Measurements from ENCODE around the gene BATF2.
A peak's percentile ranks its signal among the peaks of the same experiment; 100 is the strongest.
"Not testable (repeated sequence)": the region's sequence is repeated elsewhere in the genome, so short reads cannot be mapped to it uniquely, and the experiment has no call there.

The BATF2 gene

DNA sequence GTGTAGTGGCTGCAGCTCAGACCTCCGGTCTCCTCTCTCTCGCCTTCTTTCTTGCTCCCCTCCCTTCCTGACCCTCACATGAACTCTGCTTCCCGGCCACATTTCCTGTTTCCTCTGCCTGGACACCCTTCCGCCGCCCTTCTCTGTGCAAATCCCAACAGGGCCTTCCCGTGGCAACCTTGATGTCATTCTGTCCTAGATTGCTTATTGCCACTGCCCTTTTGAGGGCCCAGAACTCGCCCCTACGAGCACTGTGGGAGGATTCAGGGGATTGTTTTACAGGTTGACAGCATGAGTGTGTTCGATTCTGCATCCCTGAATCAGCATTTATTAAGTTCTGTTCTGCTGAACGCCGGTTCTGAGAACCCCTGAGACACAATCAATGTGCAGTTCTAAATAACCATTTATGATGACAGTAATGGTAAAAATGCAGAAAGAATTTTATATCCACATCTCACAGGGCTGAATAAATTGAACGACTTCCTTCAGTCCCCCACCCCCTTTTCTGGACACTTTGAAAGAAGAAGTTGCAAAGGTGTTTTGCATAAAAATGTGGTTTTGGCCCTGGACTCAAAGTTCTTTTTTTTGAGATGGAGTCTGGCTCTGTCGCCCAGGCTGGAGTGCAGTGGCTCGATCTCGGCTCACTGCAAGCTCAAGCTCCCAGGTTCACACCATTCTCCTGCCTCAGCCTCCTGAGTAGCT is 6.4 kb downstream of the BATF2 start:
- no peak overlapping the region for H2BK12ac ChIP-seq (ENCODE audit: low read length in 2 of 2)
- peak overlapping the region; percentile 29 for H2AFZ ChIP-seq (ENCODE audit: low read depth, low read length)
- no peak overlapping the region for H2BK5ac ChIP-seq (ENCODE audit: low read depth, low read length, poor library complexity, severe bottlenecking)
- peaks cover 7 to 18% of the 10 kb centered on the region in 2 experiments for H3K27me3 ChIP-seq (ENCODE audit: control insufficient read depth in 1 of 2, insufficient read depth in 1 of 2, low read length in 2 of 2)
- H3K9me3 ChIP-seq (ENCODE audit: control insufficient read depth, low read length): no peaks in the 10 kb centered on the region
- no peak overlapping the region for H3K4ac ChIP-seq (ENCODE audit: low read depth in 1 of 2, low read length in 2 of 2)
- no peaks in the 10 kb centered on the region for H3K79me1 ChIP-seq (replicated peaks; ENCODE audit: low read length, poor library complexity, severe bottlenecking)
- no peak overlapping the region for H3K9ac ChIP-seq (ENCODE audit: low read length)
- H2BK15ac ChIP-seq (ENCODE audit: low read depth, poor library complexity, severe bottlenecking): no peak overlapping the region
- H4K91ac ChIP-seq (ENCODE audit: low read length): no peak overlapping the region
- DNase-seq: peak; percentile 24
- H3K4me1 ChIP-seq (ENCODE audit: control insufficient read depth, insufficient read depth, low read depth, low read length): peaks cover 2% of the 10 kb centered on the region
- no peak overlapping the region for H2BK120ac ChIP-seq (ENCODE audit: low read depth, low read length)
- peak overlapping the region in 1 of 2 experiments; percentile 8 for H3K4me3 ChIP-seq (ENCODE audit: insufficient read depth in 1 of 2, low read depth in 1 of 2, low read length in 2 of 2)
- H3K4me2 ChIP-seq (ENCODE audit: low read length, poor library complexity, severe bottlenecking): no peak overlapping the region
- no peak overlapping the region for H2AK5ac ChIP-seq (ENCODE audit: low read length, severe bottlenecking)
- WGBS: 22% methylated on average over 9 of the region's 15 CpGs
- no peaks in the 10 kb centered on the region for H3K36me3 ChIP-seq (ENCODE audit: control insufficient read depth in 1 of 2, insufficient read depth in 2 of 2, low read depth in 1 of 2, low read length in 2 of 2)
- H3K27ac ChIP-seq (ENCODE audit: low read length, poor library complexity, severe bottlenecking): no peak overlapping the region
- H3K23ac ChIP-seq (ENCODE audit: low read length in 2 of 2): no peak overlapping the region
- H3K18ac ChIP-seq (ENCODE audit: low read depth in 1 of 2, low read length in 2 of 2): no peak overlapping the region
- H3K14ac ChIP-seq (ENCODE audit: low read length in 2 of 2): no peak overlapping the region
- peak overlapping the region; percentile 80 for H4K8ac ChIP-seq (ENCODE audit: low read length)

DNA sequence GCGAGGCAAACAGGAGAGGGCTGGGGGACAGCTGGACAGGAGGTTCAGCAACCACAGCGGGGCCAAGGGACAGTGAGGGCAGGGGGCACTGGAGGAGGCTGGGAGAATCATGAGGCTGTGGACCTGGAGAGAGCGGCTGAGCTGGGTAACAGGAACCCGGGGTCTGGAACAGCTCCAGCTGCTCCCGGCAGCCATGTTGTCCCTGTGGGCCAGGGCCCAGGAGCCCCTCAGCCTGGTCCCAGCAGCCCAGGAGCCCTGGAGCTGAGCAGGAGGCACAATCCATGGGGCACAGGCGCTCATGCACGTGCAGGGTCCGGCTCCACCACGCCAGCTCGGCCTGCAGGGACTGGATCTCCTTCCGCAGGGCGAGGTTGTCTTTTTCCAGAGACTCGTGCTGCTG is 7.4 kb downstream of the BATF2 start:
- no peak overlapping the region for H3K27ac ChIP-seq (ENCODE audit: low read length, poor library complexity, severe bottlenecking)
- peak overlapping the region; percentile 8 for H4K8ac ChIP-seq (ENCODE audit: low read length)
- H3K9me3 ChIP-seq (ENCODE audit: control insufficient read depth, low read length): no peaks in the 10 kb centered on the region
- no peak overlapping the region for H3K4me2 ChIP-seq (ENCODE audit: low read length, poor library complexity, severe bottlenecking)
- peak overlapping the region in 1 of 2 experiments; percentile 42 for H3K18ac ChIP-seq (ENCODE audit: low read depth in 1 of 2, low read length in 2 of 2)
- H3K4ac ChIP-seq (ENCODE audit: low read depth in 1 of 2, low read length in 2 of 2): no peak overlapping the region
- peaks cover 2% of the 10 kb centered on the region for H3K4me1 ChIP-seq (ENCODE audit: control insufficient read depth, insufficient read depth, low read depth, low read length)
- no peak overlapping the region for H3K23ac ChIP-seq (ENCODE audit: low read length in 2 of 2)
- no peak overlapping the region for H2BK12ac ChIP-seq (ENCODE audit: low read length in 2 of 2)
- H3K9ac ChIP-seq (ENCODE audit: low read length): no peak overlapping the region
- no peak overlapping the region for H2BK120ac ChIP-seq (ENCODE audit: low read depth, low read length)
- no peak for DNase-seq
- no peak overlapping the region for H2AFZ ChIP-seq (ENCODE audit: low read depth, low read length)
- no peaks in the 10 kb centered on the region for H3K36me3 ChIP-seq (ENCODE audit: control insufficient read depth in 1 of 2, insufficient read depth in 2 of 2, low read depth in 1 of 2, low read length in 2 of 2)
- 93% methylated on average over 13 of the region's 13 CpGs for WGBS
- no peak overlapping the region for H3K14ac ChIP-seq (ENCODE audit: low read length in 2 of 2)
- no peak overlapping the region for H4K91ac ChIP-seq (ENCODE audit: low read length)
- H3K4me3 ChIP-seq (ENCODE audit: insufficient read depth in 1 of 2, low read depth in 1 of 2, low read length in 2 of 2): peak overlapping the region in 1 of 2 experiments; percentile 18
- no peak overlapping the region for H2BK5ac ChIP-seq (ENCODE audit: low read depth, low read length, poor library complexity, severe bottlenecking)
- H3K79me1 ChIP-seq (replicated peaks; ENCODE audit: low read length, poor library complexity, severe bottlenecking): no peaks in the 10 kb centered on the region
- peaks cover 4 to 18% of the 10 kb centered on the region in 2 experiments for H3K27me3 ChIP-seq (ENCODE audit: control insufficient read depth in 1 of 2, insufficient read depth in 1 of 2, low read length in 2 of 2)
- H2BK15ac ChIP-seq (ENCODE audit: low read depth, poor library complexity, severe bottlenecking): no peak overlapping the region
- no peak overlapping the region for H2AK5ac ChIP-seq (ENCODE audit: low read length, severe bottlenecking)

DNA sequence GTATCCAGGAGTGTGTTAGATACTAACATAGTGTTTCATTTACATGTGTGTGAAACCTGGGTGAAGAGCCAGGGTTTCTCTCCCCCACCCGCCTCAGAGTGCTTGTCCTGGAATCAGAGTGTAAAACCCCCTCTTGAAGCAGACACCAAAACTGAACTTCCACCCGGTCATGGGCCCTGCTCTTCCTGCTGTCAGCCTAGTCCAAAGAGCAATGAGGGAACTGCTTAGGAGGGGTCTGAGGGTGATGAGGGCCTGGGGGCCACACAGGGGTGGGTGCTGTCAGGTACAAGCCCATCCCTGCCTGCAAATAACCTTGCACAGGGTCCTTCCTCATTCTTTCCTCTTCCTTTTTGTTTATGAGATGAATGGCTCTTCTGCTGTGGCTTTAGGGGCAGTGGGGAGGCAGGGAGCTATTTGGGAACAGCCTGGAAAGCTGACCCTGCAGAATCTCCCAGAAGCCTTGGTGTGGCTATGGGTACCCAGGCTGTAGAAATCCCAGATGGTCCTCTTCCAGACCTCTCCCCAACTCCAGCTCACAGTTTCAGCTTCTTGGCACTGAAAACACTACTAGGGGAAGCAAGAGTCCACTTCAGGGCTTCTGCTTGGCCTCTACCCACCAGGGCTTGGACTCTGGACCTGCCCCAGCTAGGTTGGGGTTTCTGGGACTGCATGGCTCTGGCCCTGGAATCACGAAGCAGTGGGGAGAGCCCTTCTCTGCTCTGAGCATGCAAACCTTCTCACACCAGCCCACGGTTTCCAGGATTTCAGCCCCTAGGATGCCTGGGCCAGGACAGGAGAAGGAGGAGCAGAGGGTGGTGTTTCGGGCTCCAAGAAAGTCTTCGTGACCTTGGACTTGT is 8.5 kb downstream of the BATF2 start:
- H2AFZ ChIP-seq (ENCODE audit: low read depth, low read length): no peak overlapping the region
- no peak overlapping the region for H4K8ac ChIP-seq (ENCODE audit: low read length)
- H3K9me3 ChIP-seq (ENCODE audit: control insufficient read depth, low read length): no peaks in the 10 kb centered on the region
- no peak overlapping the region for H3K23ac ChIP-seq (ENCODE audit: low read length in 2 of 2)
- no peak overlapping the region for H2BK120ac ChIP-seq (ENCODE audit: low read depth, low read length)
- no peak overlapping the region for H3K4me3 ChIP-seq (ENCODE audit: insufficient read depth in 1 of 2, low read depth in 1 of 2, low read length in 2 of 2)
- no peak overlapping the region for H3K4ac ChIP-seq (ENCODE audit: low read depth in 1 of 2, low read length in 2 of 2)
- 96% methylated on average over 4 of the region's 6 CpGs for WGBS
- no peak overlapping the region for H3K4me2 ChIP-seq (ENCODE audit: low read length, poor library complexity, severe bottlenecking)
- H3K27me3 ChIP-seq (ENCODE audit: control insufficient read depth in 1 of 2, insufficient read depth in 1 of 2, low read length in 2 of 2): peaks cover 0 to 13% of the 10 kb centered on the region in 2 experiments
- no peaks in the 10 kb centered on the region for H3K79me1 ChIP-seq (replicated peaks; ENCODE audit: low read length, poor library complexity, severe bottlenecking)
- H2BK12ac ChIP-seq (ENCODE audit: low read length in 2 of 2): no peak overlapping the region
- H3K18ac ChIP-seq (ENCODE audit: low read depth in 1 of 2, low read length in 2 of 2): no peak overlapping the region
- no peak overlapping the region for H3K14ac ChIP-seq (ENCODE audit: low read length in 2 of 2)
- no peak overlapping the region for H3K9ac ChIP-seq (ENCODE audit: low read length)
- no peak for DNase-seq
- H3K4me1 ChIP-seq (ENCODE audit: control insufficient read depth, insufficient read depth, low read depth, low read length): peaks cover 2% of the 10 kb centered on the region
- H2BK15ac ChIP-seq (ENCODE audit: low read depth, poor library complexity, severe bottlenecking): no peak overlapping the region
- no peak overlapping the region for H3K27ac ChIP-seq (ENCODE audit: low read length, poor library complexity, severe bottlenecking)
- H2BK5ac ChIP-seq (ENCODE audit: low read depth, low read length, poor library complexity, severe bottlenecking): no peak overlapping the region
- no peak overlapping the region for H4K91ac ChIP-seq (ENCODE audit: low read length)
- no peak overlapping the region for H2AK5ac ChIP-seq (ENCODE audit: low read length, severe bottlenecking)
- no peaks in the 10 kb centered on the region for H3K36me3 ChIP-seq (ENCODE audit: control insufficient read depth in 1 of 2, insufficient read depth in 2 of 2, low read depth in 1 of 2, low read length in 2 of 2)

DNA sequence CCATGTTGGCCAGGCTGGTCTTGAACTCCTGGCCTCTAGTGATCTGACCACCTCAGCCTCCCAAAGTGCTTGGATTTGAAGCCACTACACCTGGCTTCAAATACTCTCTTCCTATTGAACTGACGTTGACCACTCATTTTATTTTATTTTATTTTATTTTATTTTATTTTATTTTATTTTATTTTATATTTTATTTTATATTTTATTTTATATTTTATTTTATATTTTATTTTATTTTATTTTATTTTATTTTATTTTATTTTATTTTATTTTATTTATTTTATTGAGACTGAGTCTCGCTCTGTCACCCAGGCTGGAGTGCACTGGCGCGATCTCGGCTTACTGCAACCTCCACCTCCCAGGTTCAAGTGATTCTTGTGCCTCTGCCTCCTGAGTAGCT is 13.4 kb downstream of the BATF2 start:
- not testable (repeated sequence) for H3K4me3 ChIP-seq (ENCODE audit: insufficient read depth in 1 of 2, low read depth in 1 of 2, low read length in 2 of 2); H2BK12ac ChIP-seq (ENCODE audit: low read length in 2 of 2); H4K8ac ChIP-seq (ENCODE audit: low read length); H2BK120ac ChIP-seq (ENCODE audit: low read depth, low read length); H3K9ac ChIP-seq (ENCODE audit: low read length); H3K4me1 ChIP-seq (ENCODE audit: control insufficient read depth, insufficient read depth, low read depth, low read length); H3K14ac ChIP-seq (ENCODE audit: low read length in 2 of 2); H3K4ac ChIP-seq (ENCODE audit: low read depth in 1 of 2, low read length in 2 of 2); H3K27ac ChIP-seq (ENCODE audit: low read length, poor library complexity, severe bottlenecking); H2AFZ ChIP-seq (ENCODE audit: low read depth, low read length); H2BK15ac ChIP-seq (ENCODE audit: low read depth, poor library complexity, severe bottlenecking); H2BK5ac ChIP-seq (ENCODE audit: low read depth, low read length, poor library complexity, severe bottlenecking); H3K4me2 ChIP-seq (ENCODE audit: low read length, poor library complexity, severe bottlenecking); H3K9me3 ChIP-seq (ENCODE audit: control insufficient read depth, low read length); H3K23ac ChIP-seq (ENCODE audit: low read length in 2 of 2); H3K79me1 ChIP-seq (replicated peaks; ENCODE audit: low read length, poor library complexity, severe bottlenecking); H4K91ac ChIP-seq (ENCODE audit: low read length); H2AK5ac ChIP-seq (ENCODE audit: low read length, severe bottlenecking); H3K36me3 ChIP-seq (ENCODE audit: control insufficient read depth in 1 of 2, insufficient read depth in 2 of 2, low read depth in 1 of 2, low read length in 2 of 2); H3K18ac ChIP-seq (ENCODE audit: low read depth in 1 of 2, low read length in 2 of 2); H3K27me3 ChIP-seq (ENCODE audit: control insufficient read depth in 1 of 2, insufficient read depth in 1 of 2, low read length in 2 of 2); DNase-seq
- WGBS: 97% methylated on average over 4 of the region's 5 CpGs

Measured in mesenchymal stem cell (in vitro differentiated cells and primary cell).